Stimulated activated naive CD8-positive, alpha-beta T cell treated with anti-CD3 and anti-CD28 coated beads, Interleukin-15, Interleukin-2, amounts not matched to agents 100 ng/mL and 50 ng/mL, for 24 hours (primary cell): ENCODE results near the gene HDAC3.
A peak's percentile ranks its signal among the peaks of the same experiment; 100 is the strongest.

Experiments
- H3K27ac Mint-ChIP-seq: one replicate; pipeline ENCODE4 v1.8.0; 2021; ENCODE audit warnings: mild to moderate bottlenecking, mixed read lengths
- H3K27me3 Mint-ChIP-seq: one replicate; pipeline ENCODE4 v1.8.0; 2021; ENCODE audit warnings: mixed read lengths
- H3K36me3 Mint-ChIP-seq: one replicate; pipeline ENCODE4 v1.8.0; 2021; ENCODE audit warnings: low read depth, mixed read lengths
- H3K4me1 Mint-ChIP-seq: one replicate; pipeline ENCODE4 v1.8.0; 2021; ENCODE audit warnings: low read depth, mixed read lengths
- H3K4me3 Mint-ChIP-seq: one replicate; pipeline ENCODE4 v1.8.0; 2021; ENCODE audit warnings: mild to moderate bottlenecking, mixed read lengths
- H3K9me3 Mint-ChIP-seq: one replicate; pipeline ENCODE4 v1.8.0; 2021; ENCODE audit warnings: mixed read lengths

Gene HDAC3

GRCh38 chr5:141609044-141609443 lies 27.6 kb downstream of the HDAC3 start:
- peaks cover 54% of the 10 kb centered on the region for H3K36me3 Mint-ChIP-seq
- H3K9me3 Mint-ChIP-seq: no peaks in the 10 kb centered on the region
- no peak overlapping the region for H3K4me3 Mint-ChIP-seq
- H3K27me3 Mint-ChIP-seq: no peaks in the 10 kb centered on the region
- peaks cover 95% of the 10 kb centered on the region for H3K4me1 Mint-ChIP-seq
- H3K27ac Mint-ChIP-seq: peak overlapping the region; percentile 39

GRCh38 chr5:141608557-141608956 lies 28.1 kb downstream of the HDAC3 start:
- Mint-ChIP-seq H3K9me3 (no peaks in the 10 kb centered on the region), H3K4me3 (no peak overlapping the region), H3K4me1 (peaks cover 95% of the 10 kb centered on the region), H3K27me3 (no peaks in the 10 kb centered on the region), H3K27ac (peak overlapping the region; percentile 39), H3K36me3 (peaks cover 54% of the 10 kb centered on the region)

- Mint-ChIP-seq H3K27ac (peak overlapping the region; percentile 90), H3K9me3 (no peaks in the 10 kb centered on the region), H3K36me3 (peaks cover 49% of the 10 kb centered on the region), H3K4me3 (no peak overlapping the region), H3K4me1 (peaks cover 95% of the 10 kb centered on the region), H3K27me3 (no peaks in the 10 kb centered on the region)
Measured at GRCh38 chr5:141608046-141608445, 28.6 kb downstream of the HDAC3 start.

GRCh38 chr5:141605523-141606277 lies 30.9 kb downstream of the HDAC3 start:
- peak overlapping the region; percentile 90 for H3K27ac Mint-ChIP-seq
- peaks cover 95% of the 10 kb centered on the region for H3K4me1 Mint-ChIP-seq
- no peaks in the 10 kb centered on the region for H3K27me3 Mint-ChIP-seq
- H3K4me3 Mint-ChIP-seq: peak overlapping the region; percentile 66
- peaks cover 34% of the 10 kb centered on the region for H3K36me3 Mint-ChIP-seq
- H3K9me3 Mint-ChIP-seq: no peaks in the 10 kb centered on the region

- Mint-ChIP-seq H3K27ac (peak overlapping the region; percentile 90), H3K4me3 (peak overlapping the region; percentile 74), H3K27me3 (no peaks in the 10 kb centered on the region), H3K9me3 (no peaks in the 10 kb centered on the region), H3K36me3 (peaks cover 32% of the 10 kb centered on the region), H3K4me1 (peaks cover 98% of the 10 kb centered on the region)
Measured at GRCh38 chr5:141603923-141604717, 32.5 kb downstream of the HDAC3 start.

- H3K4me1 Mint-ChIP-seq: peaks cover 98% of the 10 kb centered on the region
- peaks cover 26% of the 10 kb centered on the region for H3K36me3 Mint-ChIP-seq
- H3K27me3 Mint-ChIP-seq: no peaks in the 10 kb centered on the region
- H3K27ac Mint-ChIP-seq: peak overlapping the region; percentile 76
- H3K4me3 Mint-ChIP-seq: no peak overlapping the region
- no peaks in the 10 kb centered on the region for H3K9me3 Mint-ChIP-seq
Measured at GRCh38 chr5:141602606-141603005, 34.0 kb downstream of the HDAC3 start.

GRCh38 chr5:141598391-141599345 lies 38.0 kb downstream of the HDAC3 start:
- Mint-ChIP-seq H3K27ac (peak overlapping the region; percentile 75), H3K4me1 (peaks cover 75% of the 10 kb centered on the region), H3K4me3 (no peak overlapping the region), H3K27me3 (no peaks in the 10 kb centered on the region), H3K9me3 (no peaks in the 10 kb centered on the region), H3K36me3 (peaks cover 20% of the 10 kb centered on the region)

GRCh38 chr5:141597814-141598213 lies 38.8 kb downstream of the HDAC3 start:
- no peaks in the 10 kb centered on the region for H3K27me3 Mint-ChIP-seq
- H3K36me3 Mint-ChIP-seq: peaks cover 20% of the 10 kb centered on the region
- H3K9me3 Mint-ChIP-seq: no peaks in the 10 kb centered on the region
- no peak overlapping the region for H3K27ac Mint-ChIP-seq
- peaks cover 70% of the 10 kb centered on the region for H3K4me1 Mint-ChIP-seq
- no peak overlapping the region for H3K4me3 Mint-ChIP-seq

GRCh38 chr5:141597394-141597793 lies 39.3 kb downstream of the HDAC3 start:
- Mint-ChIP-seq H3K27ac (peak overlapping the region; percentile 39), H3K36me3 (peaks cover 24% of the 10 kb centered on the region), H3K4me1 (peaks cover 70% of the 10 kb centered on the region), H3K4me3 (no peak overlapping the region), H3K9me3 (no peaks in the 10 kb centered on the region), H3K27me3 (no peaks in the 10 kb centered on the region)

GRCh38 chr5:141596867-141597266 lies 39.8 kb downstream of the HDAC3 start:
- Mint-ChIP-seq H3K4me3 (no peak overlapping the region), H3K9me3 (no peaks in the 10 kb centered on the region), H3K27me3 (no peaks in the 10 kb centered on the region), H3K4me1 (peaks cover 71% of the 10 kb centered on the region), H3K36me3 (peaks cover 29% of the 10 kb centered on the region), H3K27ac (peak overlapping the region; percentile 39)

- Mint-ChIP-seq H3K27me3 (no peaks in the 10 kb centered on the region), H3K9me3 (no peaks in the 10 kb centered on the region), H3K36me3 (peaks cover 52% of the 10 kb centered on the region), H3K4me3 (no peak overlapping the region), H3K27ac (no peak overlapping the region), H3K4me1 (peaks cover 29% of the 10 kb centered on the region)
Measured at GRCh38 chr5:141590127-141590526, 46.5 kb downstream of the HDAC3 start.

GRCh38 chr5:141586246-141586645 lies 50.4 kb downstream of the HDAC3 start:
- no peak overlapping the region for H3K27ac Mint-ChIP-seq
- H3K27me3 Mint-ChIP-seq: no peaks in the 10 kb centered on the region
- no peak overlapping the region for H3K4me3 Mint-ChIP-seq
- no peaks in the 10 kb centered on the region for H3K9me3 Mint-ChIP-seq
- H3K36me3 Mint-ChIP-seq: peaks cover 75% of the 10 kb centered on the region
- H3K4me1 Mint-ChIP-seq: peaks cover 15% of the 10 kb centered on the region

GRCh38 chr5:141585594-141585993 lies 51.1 kb downstream of the HDAC3 start:
- no peaks in the 10 kb centered on the region for H3K27me3 Mint-ChIP-seq
- H3K9me3 Mint-ChIP-seq: no peaks in the 10 kb centered on the region
- no peak overlapping the region for H3K4me3 Mint-ChIP-seq
- peaks cover 9% of the 10 kb centered on the region for H3K4me1 Mint-ChIP-seq
- no peak overlapping the region for H3K27ac Mint-ChIP-seq
- H3K36me3 Mint-ChIP-seq: peaks cover 77% of the 10 kb centered on the region

- Mint-ChIP-seq H3K27me3 (no peaks in the 10 kb centered on the region), H3K4me3 (no peak overlapping the region), H3K36me3 (peaks cover 80% of the 10 kb centered on the region), H3K9me3 (no peaks in the 10 kb centered on the region), H3K27ac (no peak overlapping the region), H3K4me1 (peaks cover 8% of the 10 kb centered on the region)
Measured at GRCh38 chr5:141574122-141574510, 62.5 kb downstream of the HDAC3 start.
